Hepatocyte (in vitro differentiated cells): ENCODE results near the gene CHRNB1.

Experiments
- EZH2 ChIP-seq: fragments of 200-600 bp; sonication (generic); IDR thresholded peaks from 2 replicates; pipeline ENCODE4 v1.6.1; 2016; ENCODE audit warnings: antibody characterized with exemption, mild to moderate bottlenecking, borderline replicate concordance
- EZH2phosphoT487 ChIP-seq: fragments of 200-600 bp; sonication (generic); IDR thresholded peaks from one replicate; pipeline ENCODE4 v1.6.1; 2018; ENCODE audit warnings: antibody characterized with exemption, mild to moderate bottlenecking, low read depth, moderate library complexity; ENCODE audit not compliant: unreplicated experiment, severe bottlenecking
- TF ChIP-seq, protein P1 (sequence below): fragments of 200-600 bp; sonication (generic); IDR thresholded peaks from 2 replicates; pipeline ENCODE4 v1.5.1; 2016; ENCODE audit warnings: antibody characterized with exemption, mild to moderate bottlenecking; ENCODE audit not compliant: poor library complexity

DNA sequence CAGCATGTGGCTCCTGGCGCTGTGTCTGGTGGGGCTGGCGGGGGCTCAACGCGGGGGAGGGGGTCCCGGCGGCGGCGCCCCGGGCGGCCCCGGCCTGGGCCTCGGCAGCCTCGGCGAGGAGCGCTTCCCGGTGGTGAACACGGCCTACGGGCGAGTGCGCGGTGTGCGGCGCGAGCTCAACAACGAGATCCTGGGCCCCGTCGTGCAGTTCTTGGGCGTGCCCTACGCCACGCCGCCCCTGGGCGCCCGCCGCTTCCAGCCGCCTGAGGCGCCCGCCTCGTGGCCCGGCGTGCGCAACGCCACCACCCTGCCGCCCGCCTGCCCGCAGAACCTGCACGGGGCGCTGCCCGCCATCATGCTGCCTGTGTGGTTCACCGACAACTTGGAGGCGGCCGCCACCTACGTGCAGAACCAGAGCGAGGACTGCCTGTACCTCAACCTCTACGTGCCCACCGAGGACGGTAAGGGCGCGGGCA is 36.6 kb upstream of the CHRNB1 start:
- TF ChIP-seq, protein P1, sequence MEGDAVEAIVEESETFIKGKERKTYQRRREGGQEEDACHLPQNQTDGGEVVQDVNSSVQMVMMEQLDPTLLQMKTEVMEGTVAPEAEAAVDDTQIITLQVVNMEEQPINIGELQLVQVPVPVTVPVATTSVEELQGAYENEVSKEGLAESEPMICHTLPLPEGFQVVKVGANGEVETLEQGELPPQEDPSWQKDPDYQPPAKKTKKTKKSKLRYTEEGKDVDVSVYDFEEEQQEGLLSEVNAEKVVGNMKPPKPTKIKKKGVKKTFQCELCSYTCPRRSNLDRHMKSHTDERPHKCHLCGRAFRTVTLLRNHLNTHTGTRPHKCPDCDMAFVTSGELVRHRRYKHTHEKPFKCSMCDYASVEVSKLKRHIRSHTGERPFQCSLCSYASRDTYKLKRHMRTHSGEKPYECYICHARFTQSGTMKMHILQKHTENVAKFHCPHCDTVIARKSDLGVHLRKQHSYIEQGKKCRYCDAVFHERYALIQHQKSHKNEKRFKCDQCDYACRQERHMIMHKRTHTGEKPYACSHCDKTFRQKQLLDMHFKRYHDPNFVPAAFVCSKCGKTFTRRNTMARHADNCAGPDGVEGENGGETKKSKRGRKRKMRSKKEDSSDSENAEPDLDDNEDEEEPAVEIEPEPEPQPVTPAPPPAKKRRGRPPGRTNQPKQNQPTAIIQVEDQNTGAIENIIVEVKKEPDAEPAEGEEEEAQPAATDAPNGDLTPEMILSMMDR = no peak
- no peak for TF ChIP-seq EZH2phosphoT487
- no peak for TF ChIP-seq EZH2
